Glutamatergic neuron (in vitro differentiated cells): ENCODE results near the gene ITM2C. TPM values are rescaled to one million over a fixed set of nuclear protein-coding genes. Genes with fewer than 3 reads are reported as not detected.

Experiments
- DNase-seq: peaks from one replicate; pipeline ENCODE4 v3.0.0; 2022
- H3K27ac Mint-ChIP-seq: one replicate; pipeline ENCODE4 v1.8.0; 2020; ENCODE audit warnings: mild to moderate bottlenecking, mixed read lengths, inconsistent platforms; ENCODE audit not compliant: unreplicated experiment
- H3K27me3 Mint-ChIP-seq: one replicate; pipeline ENCODE4 v1.8.0; 2020; ENCODE audit warnings: mild to moderate bottlenecking, moderate library complexity, mixed read lengths, inconsistent platforms; ENCODE audit not compliant: unreplicated experiment
- H3K36me3 Mint-ChIP-seq: one replicate; pipeline ENCODE4 v1.8.0; 2020; ENCODE audit warnings: mild to moderate bottlenecking, mixed read lengths, inconsistent platforms; ENCODE audit not compliant: unreplicated experiment
- H3K4me1 Mint-ChIP-seq: one replicate; pipeline ENCODE4 v1.8.0; 2020; ENCODE audit warnings: mild to moderate bottlenecking, low read depth, mixed read lengths, inconsistent platforms; ENCODE audit not compliant: unreplicated experiment
- H3K4me3 Mint-ChIP-seq: one replicate; pipeline ENCODE4 v1.8.0; 2020; ENCODE audit warnings: mild to moderate bottlenecking, mixed read lengths, inconsistent platforms; ENCODE audit not compliant: unreplicated experiment
- H3K9me3 Mint-ChIP-seq: one replicate; pipeline ENCODE4 v1.8.0; 2020; ENCODE audit warnings: mild to moderate bottlenecking, moderate library complexity, mixed read lengths, inconsistent platforms; ENCODE audit not compliant: unreplicated experiment
- total RNA-seq: library from RNA; stranded (reverse); fragmentation: NEBNext Ultra II Directional; extraction: Animal tissue kit (Norgen Biotek cat#: 25700); gene quantifications from one replicate; pipeline ENCODE4 v1.2.1, GENCODE V29; 2021; ENCODE audit not compliant: unreplicated experiment
- TF ChIP-seq, protein P1 (sequence below): fragments of 200-600 bp; sonication (generic); IDR thresholded peaks from one replicate; pipeline ENCODE4 v1.5.0; 2021; ENCODE audit not compliant: partially characterized antibody, unreplicated experiment

ITM2C gene
- total RNA-seq, 1 donor from 2014 or later: 72.0 TPM

GRCh38 chr2:230872968-230873660 lies 8.4 kb downstream of the ITM2C start:
- DNase-seq: no peak
- Mint-ChIP-seq H3K4me3 (no peak overlapping the region), H3K9me3 (peaks cover 2% of the 10 kb centered on the region), H3K27me3 (peaks cover 14% of the 10 kb centered on the region), H3K36me3 (no peaks in the 10 kb centered on the region), H3K4me1 (peaks cover 26% of the 10 kb centered on the region), H3K27ac (no peak overlapping the region)
- TF ChIP-seq, protein P1, sequence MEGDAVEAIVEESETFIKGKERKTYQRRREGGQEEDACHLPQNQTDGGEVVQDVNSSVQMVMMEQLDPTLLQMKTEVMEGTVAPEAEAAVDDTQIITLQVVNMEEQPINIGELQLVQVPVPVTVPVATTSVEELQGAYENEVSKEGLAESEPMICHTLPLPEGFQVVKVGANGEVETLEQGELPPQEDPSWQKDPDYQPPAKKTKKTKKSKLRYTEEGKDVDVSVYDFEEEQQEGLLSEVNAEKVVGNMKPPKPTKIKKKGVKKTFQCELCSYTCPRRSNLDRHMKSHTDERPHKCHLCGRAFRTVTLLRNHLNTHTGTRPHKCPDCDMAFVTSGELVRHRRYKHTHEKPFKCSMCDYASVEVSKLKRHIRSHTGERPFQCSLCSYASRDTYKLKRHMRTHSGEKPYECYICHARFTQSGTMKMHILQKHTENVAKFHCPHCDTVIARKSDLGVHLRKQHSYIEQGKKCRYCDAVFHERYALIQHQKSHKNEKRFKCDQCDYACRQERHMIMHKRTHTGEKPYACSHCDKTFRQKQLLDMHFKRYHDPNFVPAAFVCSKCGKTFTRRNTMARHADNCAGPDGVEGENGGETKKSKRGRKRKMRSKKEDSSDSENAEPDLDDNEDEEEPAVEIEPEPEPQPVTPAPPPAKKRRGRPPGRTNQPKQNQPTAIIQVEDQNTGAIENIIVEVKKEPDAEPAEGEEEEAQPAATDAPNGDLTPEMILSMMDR: no peak

GRCh38 chr2:230873661-230874401 lies 9.1 kb downstream of the ITM2C start:
- TF ChIP-seq, protein P1: no peak
- H3K4me3 Mint-ChIP-seq: no peak overlapping the region

GRCh38 chr2:230874456-230874855 lies 9.7 kb downstream of the ITM2C start:
- Mint-ChIP-seq H3K27me3 (peaks cover 14% of the 10 kb centered on the region), H3K4me3 (no peak overlapping the region), H3K9me3 (peaks cover 2% of the 10 kb centered on the region), H3K36me3 (peaks cover 5% of the 10 kb centered on the region), H3K27ac (no peak overlapping the region), H3K4me1 (peaks cover 16% of the 10 kb centered on the region)
- TF ChIP-seq, protein P1: no peak
- no peak for DNase-seq

More at GRCh38 chr2:230873661-230874401, 9.1 kb downstream of the ITM2C start:
- H3K9me3 Mint-ChIP-seq: peaks cover 2% of the 10 kb centered on the region
- DNase-seq: no peak
- H3K27ac Mint-ChIP-seq: no peak overlapping the region
- peaks cover 18% of the 10 kb centered on the region for H3K4me1 Mint-ChIP-seq
- peaks cover 1% of the 10 kb centered on the region for H3K36me3 Mint-ChIP-seq
- peaks cover 14% of the 10 kb centered on the region for H3K27me3 Mint-ChIP-seq

GRCh38 chr2:230874876-230875275 lies 10.1 kb downstream of the ITM2C start:
- Mint-ChIP-seq H3K27ac (no peak overlapping the region), H3K4me3 (no peak overlapping the region), H3K4me1 (peaks cover 14% of the 10 kb centered on the region), H3K36me3 (peaks cover 5% of the 10 kb centered on the region), H3K9me3 (peaks cover 2% of the 10 kb centered on the region), H3K27me3 (peaks cover 14% of the 10 kb centered on the region)
- no peak for DNase-seq
- TF ChIP-seq, protein P1: no peak
